Naive thymus-derived CD8-positive, alpha-beta T cell (primary cell): ENCODE data around the gene FBXL17. TPM values are rescaled to one million over a fixed set of nuclear protein-coding genes. Genes with fewer than 3 reads are reported as not detected.

Experiments used
- ATAC-seq, 2 donors: fragments of 150-1000 bp; cut with Tn5 transposase in 1 of 2; sonication (Bioruptor Pico), chemical (Tn5 transposase) in 1 of 2; 1 replicate in 1 of 2; 2 replicates in 1 of 2; pipeline ENCODE4 v1.10.0; 2021; ENCODE audit warnings: mild to moderate bottlenecking in 2 of 2, moderate library complexity in 2 of 2
- POLR2A ChIA-PET: fragments of 350-600 bp; sonication (Branson Sonifier 250); formaldehyde crosslinking; loops from one replicate; lab custom pipeline; 2021; ENCODE audit warnings: antibody characterized with exemption; lab: Charles Lee
- DNase-seq, 10 donors: peaks; one replicate each; pipeline versions ENCODE4 v3.0.0 to v3.0.0-alpha.2; 2020 to 2022
- H3K27ac Mint-ChIP-seq, 10 donors: one replicate each; pipeline ENCODE4 v1.8.0; 2020 to 2022; ENCODE audit warnings: mild to moderate bottlenecking in 10 of 10, mixed read lengths in 10 of 10, moderate library complexity in 4 of 10, inconsistent platforms in 1 of 10
- H3K27me3 Mint-ChIP-seq, 5 donors: one replicate each; pipeline ENCODE4 v1.8.0; 2021 to 2022; ENCODE audit warnings: mixed read lengths in 5 of 5
- H3K36me3 Mint-ChIP-seq, 3 donors: one replicate each; pipeline ENCODE4 v1.8.0; 2020 to 2022; ENCODE audit warnings: mixed read lengths in 3 of 3, mild to moderate bottlenecking in 2 of 3, inconsistent platforms in 1 of 3
- H3K4me1 Mint-ChIP-seq, 4 donors: one replicate each; pipeline ENCODE4 v1.8.0; 2021 to 2022; ENCODE audit warnings: mixed read lengths in 4 of 4
- H3K4me3 Mint-ChIP-seq, 10 donors: one replicate each; pipeline ENCODE4 v1.8.0; 2020 to 2022; ENCODE audit warnings: mild to moderate bottlenecking in 10 of 10, mixed read lengths in 10 of 10, moderate library complexity in 6 of 10, inconsistent platforms in 1 of 10
- H3K9me3 Mint-ChIP-seq, 9 donors: one replicate each; pipeline ENCODE4 v1.8.0; 2020 to 2022; ENCODE audit warnings: mixed read lengths in 9 of 9, mild to moderate bottlenecking in 3 of 9, inconsistent platforms in 1 of 9, moderate library complexity in 1 of 9
- polyA plus RNA-seq, 3 donors: library from polyadenylated mRNA; unstranded; fragments of 300-500 nt; fragmentation: Illumina TruSeq; gene quantifications; one replicate each; pipeline ENCODE4 v1.2.3, GENCODE V29; 2021
- total RNA-seq, 8 experiments: library from RNA in 2 of 8; stranded (reverse) in 2 of 8; gene quantifications; one replicate each; pipeline ENCODE4 v1.2.3 and lab custom pipeline; 2021 to 2026

The FBXL17 gene
- total and polyA plus RNA-seq, 5 experiments from 2014 or later: 4.6 to 25.1 (median 5.0) TPM

- Mint-ChIP-seq H3K27ac (no peak overlapping the region), H3K4me1 (no peaks in the 10 kb centered on the region), H3K27me3 (no peaks in the 10 kb centered on the region), H3K9me3 (no peaks in the 10 kb centered on the region), H3K36me3 (peaks cover 6 to 30% (median 21%) of the 10 kb centered on the region in 3 donors), H3K4me3 (no peak overlapping the region)
- DNase-seq: no peak
- POLR2A ChIA-PET: no interaction called here
- no peak for ATAC-seq
Measured at GRCh38 chr5:107860044-107860443, 521.9 kb downstream of the FBXL17 start.

GRCh38 chr5:107858788-107859187, 523.1 kb downstream of the FBXL17 start:
- Mint-ChIP-seq H3K9me3 (no peaks in the 10 kb centered on the region), H3K4me3 (no peak overlapping the region), H3K36me3 (peaks cover 0 to 22% (median 12%) of the 10 kb centered on the region in 3 donors), H3K4me1 (no peaks in the 10 kb centered on the region), H3K27ac (no peak overlapping the region), H3K27me3 (no peaks in the 10 kb centered on the region)
- no peak for DNase-seq
- ATAC-seq: no peak
- POLR2A ChIA-PET: no interaction called here

GRCh38 chr5:107858324-107858723, 523.6 kb downstream of the FBXL17 start:
- ATAC-seq: no peak
- Mint-ChIP-seq H3K9me3 (no peaks in the 10 kb centered on the region), H3K4me3 (no peak overlapping the region), H3K36me3 (peaks cover 0 to 22% (median 12%) of the 10 kb centered on the region in 3 donors), H3K4me1 (no peaks in the 10 kb centered on the region), H3K27ac (no peak overlapping the region), H3K27me3 (no peaks in the 10 kb centered on the region)
- no peak for DNase-seq
- POLR2A ChIA-PET: no interaction called here

GRCh38 chr5:107857785-107858184, 524.1 kb downstream of the FBXL17 start:
- Mint-ChIP-seq H3K27me3 (no peaks in the 10 kb centered on the region), H3K9me3 (no peaks in the 10 kb centered on the region), H3K36me3 (peaks cover 0 to 21% (median 12%) of the 10 kb centered on the region in 3 donors), H3K4me1 (no peaks in the 10 kb centered on the region), H3K27ac (no peak overlapping the region), H3K4me3 (no peak overlapping the region)
- POLR2A ChIA-PET: no interaction called here
- DNase-seq: no peak
- no peak for ATAC-seq

GRCh38 chr5:107855171-107855570, 526.7 kb downstream of the FBXL17 start:
- DNase-seq: no peak
- POLR2A ChIA-PET: no interaction called here
- no peak overlapping the region for H3K27ac Mint-ChIP-seq
- H3K4me1 Mint-ChIP-seq: no peaks in the 10 kb centered on the region
- H3K36me3 Mint-ChIP-seq: peaks cover 0 to under 1% (median 0%) of the 10 kb centered on the region in 3 donors
- H3K9me3 Mint-ChIP-seq: no peaks in the 10 kb centered on the region
- H3K4me3 Mint-ChIP-seq: no peak overlapping the region
- no peaks in the 10 kb centered on the region for H3K27me3 Mint-ChIP-seq
- ATAC-seq: no peak

GRCh38 chr5:107853696-107854095, 528.2 kb downstream of the FBXL17 start:
- Mint-ChIP-seq H3K36me3 (no peaks in the 10 kb centered on the region), H3K27ac (no peak overlapping the region), H3K27me3 (no peaks in the 10 kb centered on the region), H3K4me3 (no peak overlapping the region), H3K9me3 (no peaks in the 10 kb centered on the region), H3K4me1 (no peaks in the 10 kb centered on the region)
- POLR2A ChIA-PET: no interaction called here
- no peak for ATAC-seq
- DNase-seq: no peak

- H3K27ac Mint-ChIP-seq: no peak overlapping the region
- POLR2A ChIA-PET: no interaction called here
- H3K27me3 Mint-ChIP-seq: no peaks in the 10 kb centered on the region
- H3K4me3 Mint-ChIP-seq: no peak overlapping the region
- H3K4me1 Mint-ChIP-seq: no peaks in the 10 kb centered on the region
- ATAC-seq (no peak), DNase-seq (no peak)
- H3K36me3 Mint-ChIP-seq: no peaks in the 10 kb centered on the region
- no peaks in the 10 kb centered on the region for H3K9me3 Mint-ChIP-seq
Measured at GRCh38 chr5:107853031-107853430, 528.9 kb downstream of the FBXL17 start.

- ATAC-seq: no peak
- POLR2A ChIA-PET: no interaction called here
Measured at GRCh38 chr5:107849118-107849517, 532.8 kb downstream of the FBXL17 start.

GRCh38 chr5:107840592-107840991, 541.3 kb downstream of the FBXL17 start:
- H3K27me3 Mint-ChIP-seq: peaks cover 2 to 29% (median 13%) of the 10 kb centered on the region in 5 donors
- no peak overlapping the region for H3K27ac Mint-ChIP-seq
- POLR2A ChIA-PET: no interaction called here
- peaks cover 0 to 2% (median 0%) of the 10 kb centered on the region in 9 donors for H3K9me3 Mint-ChIP-seq
- ATAC-seq (no peak), DNase-seq (no peak)
- no peaks in the 10 kb centered on the region for H3K36me3 Mint-ChIP-seq
- H3K4me3 Mint-ChIP-seq: no peak overlapping the region
- no peaks in the 10 kb centered on the region for H3K4me1 Mint-ChIP-seq

More at GRCh38 chr5:107849118-107849517, 532.8 kb downstream of the FBXL17 start:
- no peak for DNase-seq
- Mint-ChIP-seq H3K4me3 (no peak overlapping the region), H3K27me3 (peaks cover 0 to 4% (median 3%) of the 10 kb centered on the region in 5 donors), H3K27ac (no peak overlapping the region), H3K9me3 (peaks cover 0 to 10% (median 2%) of the 10 kb centered on the region in 9 donors), H3K36me3 (no peaks in the 10 kb centered on the region), H3K4me1 (no peaks in the 10 kb centered on the region)

- ATAC-seq (no peak), DNase-seq (no peak)
- no peaks in the 10 kb centered on the region for H3K36me3 Mint-ChIP-seq
- peaks cover 0 to 29% (median 13%) of the 10 kb centered on the region in 5 donors for H3K27me3 Mint-ChIP-seq
- H3K4me3 Mint-ChIP-seq: no peak overlapping the region
- POLR2A ChIA-PET: no interaction called here
- no peaks in the 10 kb centered on the region for H3K4me1 Mint-ChIP-seq
- H3K9me3 Mint-ChIP-seq: no peaks in the 10 kb centered on the region
- no peak overlapping the region for H3K27ac Mint-ChIP-seq
Measured at GRCh38 chr5:107840161-107840560, 541.7 kb downstream of the FBXL17 start.

- H3K36me3 Mint-ChIP-seq: no peaks in the 10 kb centered on the region
Measured at GRCh38 chr5:107835096-107835495, 546.8 kb downstream of the FBXL17 start.

GRCh38 chr5:107832746-107833145, 549.2 kb downstream of the FBXL17 start:
- Mint-ChIP-seq H3K4me1 (no peaks in the 10 kb centered on the region), H3K27ac (no peak overlapping the region), H3K4me3 (no peak overlapping the region), H3K36me3 (no peaks in the 10 kb centered on the region), H3K9me3 (peaks cover 0 to 7% (median 0%) of the 10 kb centered on the region in 9 donors), H3K27me3 (no peaks in the 10 kb centered on the region)
- ATAC-seq (no peak), DNase-seq (no peak)
- POLR2A ChIA-PET: no interaction called here

More at GRCh38 chr5:107835096-107835495, 546.8 kb downstream of the FBXL17 start:
- H3K4me3 Mint-ChIP-seq: no peak overlapping the region
- peaks cover 0 to 3% (median under 1%) of the 10 kb centered on the region in 5 donors for H3K27me3 Mint-ChIP-seq
- POLR2A ChIA-PET: no interaction called here
- ATAC-seq (no peak), DNase-seq (no peak)
- H3K4me1 Mint-ChIP-seq: no peaks in the 10 kb centered on the region
- H3K27ac Mint-ChIP-seq: no peak overlapping the region
- peaks cover 0 to under 1% (median 0%) of the 10 kb centered on the region in 9 donors for H3K9me3 Mint-ChIP-seq

GRCh38 chr5:107831612-107832395, 550.1 kb downstream of the FBXL17 start:
- H3K36me3 Mint-ChIP-seq: no peaks in the 10 kb centered on the region
- peaks cover 0 to 4% (median 0%) of the 10 kb centered on the region in 5 donors for H3K27me3 Mint-ChIP-seq
- POLR2A ChIA-PET: no interaction called here
- ATAC-seq (no peak), DNase-seq (no peak)
- no peak overlapping the region for H3K27ac Mint-ChIP-seq
- H3K4me3 Mint-ChIP-seq: no peak overlapping the region
- H3K9me3 Mint-ChIP-seq: peaks cover 0 to 7% (median 0%) of the 10 kb centered on the region in 9 donors
- H3K4me1 Mint-ChIP-seq: no peaks in the 10 kb centered on the region
